SK-N-SH treated with all-trans-retinoic acid at 6 μM for 48 hours (cell line): ENCODE results near the gene TRPC1.

ENCODE experiments used
- ATAC-seq: fragments of 200-7000 bp; cut with Tn5 transposase; 3 replicates; pipeline ENCODE4 v1.9.1; 2020; ENCODE audit warnings: mild to moderate bottlenecking, moderate library complexity
- ARNTL ChIP-seq: fragments of 450-650 bp; formaldehyde crosslinking; IDR thresholded peaks from 2 replicates; pipeline ENCODE4 v1.5.0; 2020; ENCODE audit warnings: low read depth, mild to moderate bottlenecking, moderate library complexity, borderline replicate concordance
- CSDC2 ChIP-seq: fragments of 250-450 bp; sonication (Bioruptor Pico); IDR thresholded peaks from 2 replicates; pipeline ENCODE4 v1.5.0; 2020; ENCODE audit warnings: mild to moderate bottlenecking, moderate library complexity
- CSRNP3 ChIP-seq: fragments of 250-450 bp; sonication (Bioruptor Pico); IDR thresholded peaks from 2 replicates; pipeline ENCODE4 v1.5.1; 2021; ENCODE audit warnings: mild to moderate bottlenecking, moderate library complexity
- ESRRG ChIP-seq: fragments of 250-450 bp; sonication (Bioruptor Pico); IDR thresholded peaks from 2 replicates; pipeline ENCODE4 v1.6.1; 2021; ENCODE audit warnings: mild to moderate bottlenecking
- GLIS3 ChIP-seq: fragments of 250-450 bp; sonication (Bioruptor Pico); IDR thresholded peaks from 2 replicates; pipeline ENCODE4 v1.5.0; 2020; ENCODE audit warnings: mild to moderate bottlenecking, moderate library complexity
- ISL1 ChIP-seq: fragments of 250-450 bp; sonication (Bioruptor Pico); IDR thresholded peaks from 2 replicates; pipeline ENCODE4 v2.1.2; 2022; ENCODE audit warnings: mild to moderate bottlenecking, moderate library complexity
- OSR1 ChIP-seq: fragments of 250-450 bp; sonication (Bioruptor Pico); IDR thresholded peaks from 2 replicates; pipeline ENCODE4 v1.8.0; 2022; ENCODE audit warnings: moderate library complexity, mild to moderate bottlenecking, inconsistent platforms
- PATZ1 ChIP-seq: fragments of 250-450 bp; sonication (Bioruptor Pico); IDR thresholded peaks from 2 replicates; pipeline ENCODE4 v1.8.0; 2020; ENCODE audit warnings: mild to moderate bottlenecking, moderate library complexity, borderline replicate concordance
- POU6F1 ChIP-seq: fragments of 250-450 bp; sonication (Bioruptor Pico); IDR thresholded peaks from 2 replicates; pipeline ENCODE4 v1.8.0; 2021; ENCODE audit warnings: low read depth, mild to moderate bottlenecking, moderate library complexity, borderline replicate concordance
- PPARA ChIP-seq: fragments of 250-450 bp; sonication (Bioruptor Pico); IDR thresholded peaks from 2 replicates; pipeline ENCODE4 v1.5.0; 2020; ENCODE audit warnings: mild to moderate bottlenecking, borderline replicate concordance
- RARB ChIP-seq: fragments of 250-450 bp; sonication (Bioruptor Pico); IDR thresholded peaks from 2 replicates; pipeline ENCODE4 v1.8.0; 2021; ENCODE audit warnings: mild to moderate bottlenecking, moderate library complexity
- TCF4 ChIP-seq: fragments of 250-450 bp; sonication (Bioruptor Pico); IDR thresholded peaks from 2 replicates; pipeline ENCODE4 v1.8.0; 2021; ENCODE audit warnings: mild to moderate bottlenecking, moderate library complexity, borderline replicate concordance
- TOX ChIP-seq: fragments of 250-450 bp; sonication (Bioruptor Pico); IDR thresholded peaks from 2 replicates; pipeline ENCODE4 v1.8.0; 2021; ENCODE audit warnings: mild to moderate bottlenecking, moderate library complexity, borderline replicate concordance
- TSHZ2 ChIP-seq: fragments of 250-450 bp; sonication (Bioruptor Pico); IDR thresholded peaks from 2 replicates; pipeline ENCODE4 v1.5.0; 2020; ENCODE audit warnings: mild to moderate bottlenecking, moderate library complexity
- ZC3H10 ChIP-seq: fragments of 250-450 bp; sonication (Bioruptor Pico); IDR thresholded peaks from 2 replicates; pipeline ENCODE4 v1.5.1; 2021; ENCODE audit warnings: mild to moderate bottlenecking, moderate library complexity
- ZFP3 ChIP-seq: fragments of 250-450 bp; sonication (Bioruptor Pico); IDR thresholded peaks from 2 replicates; pipeline ENCODE4 v1.5.0; 2020; ENCODE audit warnings: mild to moderate bottlenecking, moderate library complexity
- ZFP30 ChIP-seq: fragments of 450-650 bp; formaldehyde crosslinking; IDR thresholded peaks from 2 replicates; pipeline ENCODE4 v1.5.0; 2022; ENCODE audit warnings: mild to moderate bottlenecking, moderate library complexity
- ZNF565 ChIP-seq: fragments of 450-650 bp; formaldehyde crosslinking; conservative IDR thresholded peaks from 2 replicates; pipeline ENCODE4 v1.5.0; 2020; ENCODE audit warnings: low read depth, mild to moderate bottlenecking, moderate library complexity
- ZNF70 ChIP-seq: fragments of 450-650 bp; formaldehyde crosslinking; IDR thresholded peaks from 2 replicates; pipeline ENCODE4 v1.5.0; 2020; ENCODE audit warnings: mild to moderate bottlenecking, moderate library complexity

Gene TRPC1

GRCh38 chr3:142691527-142691926, 32.3 kb upstream of the TRPC1 start:
- ATAC-seq, result no peak
- no peak for TF ChIP-seq GLIS3 (CRISPR knock-in tag)
- peak; percentile 64 for TF ChIP-seq ISL1 (CRISPR knock-in tag)

GRCh38 chr3:142693136-142693853, 30.5 kb upstream of the TRPC1 start:
- TF ChIP-seq POU6F1 (CRISPR knock-in tag) (no peak), ZNF565 (CRISPR knock-in tag) (no peak), ZFP3 (CRISPR knock-in tag) (no peak), GLIS3 (CRISPR knock-in tag) (no peak), ESRRG (CRISPR knock-in tag) (no peak)
- TF ChIP-seq, all 23 proteins: peak for 0
- ATAC-seq, result no peak

- ATAC-seq, result no peak
- TF ChIP-seq CSDC2 (CRISPR knock-in tag) (no peak), ISL1 (CRISPR knock-in tag) (no peak), CSRNP3 (CRISPR knock-in tag) (no peak), TSHZ2 (no peak), ZNF565 (CRISPR knock-in tag) (no peak), GLIS3 (CRISPR knock-in tag) (no peak), PPARA (CRISPR knock-in tag) (no peak), RARB (CRISPR knock-in tag) (no peak), TOX (no peak)
- TF ChIP-seq, all 23 proteins: peak for 0
Observed at GRCh38 chr3:142694225-142694624, 29.6 kb upstream of the TRPC1 start.

GRCh38 chr3:142705198-142705597, 18.6 kb upstream of the TRPC1 start:
- ATAC-seq, result peak; percentile 38; the same call in 1 of the 3 replicates
- no peak for TF ChIP-seq ZC3H10 (CRISPR knock-in tag)
- TF ChIP-seq ISL1 (CRISPR knock-in tag), result peak; percentile 52

GRCh38 chr3:142706321-142707127, 17.3 kb upstream of the TRPC1 start:
- no peak for ATAC-seq
- no peak for TF ChIP-seq ZC3H10 (CRISPR knock-in tag)
- no peak for TF ChIP-seq POU6F1 (CRISPR knock-in tag)
- no peak for TF ChIP-seq CSDC2 (CRISPR knock-in tag)
- no peak for TF ChIP-seq CSRNP3 (CRISPR knock-in tag)
- TF ChIP-seq ZNF70 (CRISPR knock-in tag), result no peak
- no peak for TF ChIP-seq OSR1 (CRISPR knock-in tag)
- no peak for TF ChIP-seq ARNTL (CRISPR knock-in tag)
- no peak for TF ChIP-seq ISL1 (CRISPR knock-in tag)
- TF ChIP-seq PATZ1 (CRISPR knock-in tag), result no peak
- no peak for TF ChIP-seq TCF4
- TF ChIP-seq ZFP30, result no peak
- no peak for TF ChIP-seq ZFP3 (CRISPR knock-in tag)
